C4-2B (cell line): ENCODE data around the gene TEAD3.

Experiments used
- ZFX ChIP-seq: fragments of 450-650 bp; IDR thresholded peaks from 2 replicates; pipeline ENCODE4 v1.6.1; 2017
- TF ChIP-seq, protein P1 (sequence below): fragments of 450-650 bp; conservative IDR thresholded peaks from 2 replicates; pipeline ENCODE4 v1.5.1; 2017; ENCODE audit warnings: mild to moderate bottlenecking

DNA sequence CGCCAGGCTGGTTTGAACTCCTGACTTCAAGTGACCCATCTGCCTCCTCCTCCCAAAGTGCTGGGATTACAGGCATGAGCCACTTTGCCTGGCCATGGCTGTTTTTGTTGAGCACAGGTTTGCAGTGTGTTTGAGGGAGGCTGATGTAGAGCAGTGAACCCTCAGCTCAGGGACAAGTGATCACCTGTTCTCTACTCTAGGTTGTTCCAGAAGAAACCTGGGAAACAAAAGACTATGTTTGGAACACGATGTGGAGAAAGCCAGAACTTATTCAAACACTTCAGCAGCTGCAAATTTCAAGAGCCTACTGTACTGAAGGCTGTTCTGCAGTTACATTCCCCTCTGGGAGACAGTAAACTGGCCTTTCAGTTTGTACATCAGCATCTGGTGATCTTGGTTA is 11.1 kb upstream of the TEAD3 start:
- TF ChIP-seq, protein P1, sequence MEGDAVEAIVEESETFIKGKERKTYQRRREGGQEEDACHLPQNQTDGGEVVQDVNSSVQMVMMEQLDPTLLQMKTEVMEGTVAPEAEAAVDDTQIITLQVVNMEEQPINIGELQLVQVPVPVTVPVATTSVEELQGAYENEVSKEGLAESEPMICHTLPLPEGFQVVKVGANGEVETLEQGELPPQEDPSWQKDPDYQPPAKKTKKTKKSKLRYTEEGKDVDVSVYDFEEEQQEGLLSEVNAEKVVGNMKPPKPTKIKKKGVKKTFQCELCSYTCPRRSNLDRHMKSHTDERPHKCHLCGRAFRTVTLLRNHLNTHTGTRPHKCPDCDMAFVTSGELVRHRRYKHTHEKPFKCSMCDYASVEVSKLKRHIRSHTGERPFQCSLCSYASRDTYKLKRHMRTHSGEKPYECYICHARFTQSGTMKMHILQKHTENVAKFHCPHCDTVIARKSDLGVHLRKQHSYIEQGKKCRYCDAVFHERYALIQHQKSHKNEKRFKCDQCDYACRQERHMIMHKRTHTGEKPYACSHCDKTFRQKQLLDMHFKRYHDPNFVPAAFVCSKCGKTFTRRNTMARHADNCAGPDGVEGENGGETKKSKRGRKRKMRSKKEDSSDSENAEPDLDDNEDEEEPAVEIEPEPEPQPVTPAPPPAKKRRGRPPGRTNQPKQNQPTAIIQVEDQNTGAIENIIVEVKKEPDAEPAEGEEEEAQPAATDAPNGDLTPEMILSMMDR: no peak
- no peak for TF ChIP-seq ZFX
